Heart left ventricle (tissue), 13 donors: ENCODE measurements around the gene SERPINA1.

ENCODE experiments used
- POLR2A ChIP-seq, 2 donors: fragments of 450-650 bp; IDR thresholded peaks; one replicate each; pipeline ENCODE4 v1.6.1; 2017; ENCODE audit warnings: antibody characterized with exemption in 2 of 2, mild to moderate bottlenecking in 2 of 2, moderate library complexity in 2 of 2
- TF ChIP-seq, protein P1 (sequence below), 12 donors: fragments of 200-600 bp; sonication (generic) in 4 of 12; IDR thresholded peaks; one replicate each; pipeline versions ENCODE4 v1.5.0 to v1.8.0; 2018 to 2022; ENCODE audit warnings: antibody characterized with exemption in 12 of 12, mild to moderate bottlenecking in 5 of 12
- donor health status: ischemic (EF 13 %, LVEDD 7.1; RV severe dilation, severe dysfunction).
- donor health status: DM: no; HTN: yes; CAD: no.
- donor health status: DM: no; HTN: no; CAD: no.
- donor health status: ischemic (EF 25% LVEDD 6.9; RV normal size, moderate dysfunction).
- donor health status: ischemic (EF 25% LVEDD 5.7; RV mildly dilated, moderate dysfunction).
- donor health status: ischemic (EF 35%, LVEDD 5.7; RV mildly dilated, moderate dysfunction).
- donor health status: nonischemic (EF 11% LVEDD 7.7; RV severe dilation, severe dysfunction).
- donor health status: DM: yes; HTN: yes; CAD: no.
- donor health status: PGD.
- donor health status: ischemic (EF 29% LVEDD 5.4; RV normal size, mild dysfunction).
- donor health status: nonischemic (EF 23%, LVEDD 6.1; RV moderate dilation, normal function).

GRCh38 chr14:94354638-94355185, 33.7 kb downstream of the SERPINA1 start:
- TF ChIP-seq, protein P1, sequence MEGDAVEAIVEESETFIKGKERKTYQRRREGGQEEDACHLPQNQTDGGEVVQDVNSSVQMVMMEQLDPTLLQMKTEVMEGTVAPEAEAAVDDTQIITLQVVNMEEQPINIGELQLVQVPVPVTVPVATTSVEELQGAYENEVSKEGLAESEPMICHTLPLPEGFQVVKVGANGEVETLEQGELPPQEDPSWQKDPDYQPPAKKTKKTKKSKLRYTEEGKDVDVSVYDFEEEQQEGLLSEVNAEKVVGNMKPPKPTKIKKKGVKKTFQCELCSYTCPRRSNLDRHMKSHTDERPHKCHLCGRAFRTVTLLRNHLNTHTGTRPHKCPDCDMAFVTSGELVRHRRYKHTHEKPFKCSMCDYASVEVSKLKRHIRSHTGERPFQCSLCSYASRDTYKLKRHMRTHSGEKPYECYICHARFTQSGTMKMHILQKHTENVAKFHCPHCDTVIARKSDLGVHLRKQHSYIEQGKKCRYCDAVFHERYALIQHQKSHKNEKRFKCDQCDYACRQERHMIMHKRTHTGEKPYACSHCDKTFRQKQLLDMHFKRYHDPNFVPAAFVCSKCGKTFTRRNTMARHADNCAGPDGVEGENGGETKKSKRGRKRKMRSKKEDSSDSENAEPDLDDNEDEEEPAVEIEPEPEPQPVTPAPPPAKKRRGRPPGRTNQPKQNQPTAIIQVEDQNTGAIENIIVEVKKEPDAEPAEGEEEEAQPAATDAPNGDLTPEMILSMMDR (IDR thresholded peaks at IDR 0.05): no peak
- no peak for TF ChIP-seq POLR2A (IDR thresholded peaks at IDR 0.05)
